GM12873 (cell line): ENCODE measurements around the gene UBC.

Source experiments
- CTCF ChIP-seq: IDR thresholded peaks from 2 replicates; pipeline ENCODE4 v1.5.1; 2012; ENCODE audit warnings: low read depth, mild to moderate bottlenecking, moderate library complexity, low read length, control low read depth; ENCODE audit not compliant: insufficient read depth; ENCODE audit errors: missing control alignments

Gene UBC

DNA sequence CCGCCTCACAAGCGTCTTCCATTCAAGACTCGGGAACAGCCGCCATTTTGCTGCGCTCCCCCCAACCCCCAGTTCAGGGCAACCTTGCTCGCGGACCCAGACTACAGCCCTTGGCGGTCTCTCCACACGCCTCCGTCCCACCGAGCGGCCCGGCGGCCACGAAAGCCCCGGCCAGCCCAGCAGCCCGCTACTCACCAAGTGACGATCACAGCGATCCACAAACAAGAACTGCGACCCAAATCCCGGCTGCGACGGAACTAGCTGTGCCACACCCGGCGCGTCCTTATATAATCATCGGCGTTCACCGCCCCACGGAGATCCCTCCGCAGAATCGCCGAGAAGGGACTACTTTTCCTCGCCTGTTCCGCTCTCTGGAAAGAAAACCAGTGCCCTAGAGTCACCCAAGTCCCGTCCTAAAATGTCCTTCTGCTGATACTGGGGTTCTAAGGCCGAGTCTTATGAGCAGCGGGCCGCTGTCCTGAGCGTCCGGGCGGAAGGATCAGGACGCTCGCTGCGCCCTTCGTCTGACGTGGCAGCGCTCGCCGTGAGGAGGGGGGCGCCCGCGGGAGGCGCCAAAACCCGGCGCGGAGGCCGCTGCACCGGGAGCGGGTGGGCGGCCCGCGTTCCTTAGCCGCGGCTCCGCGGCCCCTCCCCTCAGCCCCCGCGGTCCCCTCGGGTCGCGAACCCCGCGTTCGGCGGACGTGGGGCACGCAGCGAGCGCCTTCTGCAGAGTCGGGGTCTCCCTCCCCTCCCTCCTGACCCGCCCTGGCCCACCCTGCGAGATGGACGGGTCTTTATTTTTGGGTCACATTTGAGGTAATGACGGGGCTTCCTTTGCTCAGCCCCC, at the start of gene UBC:
TSS of gene UBC (minus strand) at position 259 of the 847 bp plus-strand sequence. CDS start 879 bp downstream, outside the sequence.
- no peak for TF ChIP-seq CTCF

- TF ChIP-seq CTCF: no peak
These were observed 48.8 kb upstream of the UBC start for GRCh38 chr12:124963211-124963610.

GRCh38 chr12:124961055-124961454, 46.6 kb upstream of the UBC start:
- no peak for TF ChIP-seq CTCF

GRCh38 chr12:124956571-124956970, 42.1 kb upstream of the UBC start:
- TF ChIP-seq CTCF: no peak

- no peak for TF ChIP-seq CTCF
These were observed 40.3 kb upstream of the UBC start for GRCh38 chr12:124954771-124955170.

GRCh38 chr12:124953689-124954405, 39.4 kb upstream of the UBC start:
- TF ChIP-seq CTCF: no peak

GRCh38 chr12:124952801-124953200, 38.4 kb upstream of the UBC start:
- TF ChIP-seq CTCF: no peak
